ENCODE data around the gene DIRAS3. TPM values are rescaled to one million over a fixed set of nuclear protein-coding genes. Genes with fewer than 3 reads are reported as not detected.

DIRAS3 gene
- total and polyA plus RNA-seq, 2 of the 8 experiments (the other 6 are each of a cell fraction or from before 2014, with no cell fraction given): 0.11 TPM; not detected in 1

DNA sequence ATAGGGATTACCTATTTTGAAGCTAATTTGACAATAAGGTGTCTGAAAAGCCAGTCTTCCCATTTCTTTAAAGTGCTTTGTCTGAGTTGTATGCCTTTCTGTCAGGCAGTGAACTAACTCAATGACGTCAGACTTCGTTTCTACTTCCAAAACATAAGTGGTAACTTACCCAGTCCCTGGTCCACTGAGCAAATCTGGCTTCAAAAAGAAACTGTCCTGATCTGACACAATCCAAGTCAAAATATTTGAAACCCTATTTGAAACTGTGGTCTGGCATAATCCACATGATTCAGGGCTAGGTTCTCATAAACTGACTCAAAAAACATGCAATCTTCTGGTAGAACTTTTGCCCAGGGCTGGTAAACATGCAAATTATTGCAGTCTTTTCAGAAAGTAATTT is 34.0 kb downstream of the DIRAS3 start (continued):
- no peak for TF ChIP-seq ATF2 (IDR thresholded peaks at IDR 0.05; ENCODE audit: low read length)
- no peak for TF ChIP-seq HDAC2 (IDR thresholded peaks at IDR 0.05; ENCODE audit: borderline replicate concordance in 1 of 2, low read depth in 2 of 2, low read length in 2 of 2)
- TF ChIP-seq RNF2 (IDR thresholded peaks at IDR 0.05; ENCODE audit: borderline replicate concordance, low read depth, low read length, missing control alignments, poor library complexity, severe bottlenecking): no peak
- no peak for TF ChIP-seq RXRA (IDR thresholded peaks at IDR 0.05; ENCODE audit: insufficient read depth, low read depth, low read length)
- TF ChIP-seq YY1 (IDR thresholded peaks at IDR 0.05; ENCODE audit: low read depth, low read length): no peak
- no peak for TF ChIP-seq SIN3A (conservative IDR thresholded peaks at IDR 0.05 in 1 of 2, IDR thresholded peaks at IDR 0.05 in 1 of 2; ENCODE audit: low read depth in 1 of 2, low read length in 2 of 2)
- no peak for TF ChIP-seq SIX5 (IDR thresholded peaks at IDR 0.05; ENCODE audit: low read depth, low read length)
- TF ChIP-seq EP300 (IDR thresholded peaks at IDR 0.05; ENCODE audit: borderline replicate concordance in 1 of 2, low read depth in 2 of 2, low read length in 2 of 2): no peak
- TF ChIP-seq SP4 (IDR thresholded peaks at IDR 0.05; ENCODE audit: low read length): no peak

Measured in H1 (cell line).